ENCODE results near the gene TRIM62. TPM values are rescaled to one million over a fixed set of nuclear protein-coding genes. Genes with fewer than 3 reads are reported as not detected.

The TRIM62 gene
- polyA plus RNA-seq (2012; ENCODE audit: insufficient read length, low read depth): 6.6 TPM

DNA sequence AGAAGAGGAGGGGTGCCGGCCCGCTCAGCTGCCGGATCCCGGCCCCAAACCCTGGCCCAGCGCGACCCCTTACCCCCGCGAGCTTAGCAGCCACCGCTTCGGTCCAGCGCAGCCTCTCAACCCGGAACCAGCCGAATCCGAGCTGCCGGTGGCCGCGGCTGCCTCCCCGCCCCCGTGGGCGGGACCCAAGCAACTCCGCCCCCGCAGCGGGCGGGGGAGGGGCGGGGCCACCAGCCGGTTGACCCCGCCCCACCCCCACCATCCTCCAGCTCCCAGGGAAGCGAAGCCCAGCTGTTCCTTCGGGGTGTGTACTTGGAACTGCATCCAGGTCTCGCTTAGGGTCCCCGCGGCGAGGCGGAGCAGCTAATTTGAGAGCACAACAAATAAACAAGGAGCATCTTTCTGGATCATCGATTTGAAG, at the start of gene TRIM62:
TRIM62 (minus strand) TSS at position 123 of the 421 bp plus-strand sequence. CDS start 611 bp downstream, outside the sequence.
- TF ChIP-seq, protein P1, sequence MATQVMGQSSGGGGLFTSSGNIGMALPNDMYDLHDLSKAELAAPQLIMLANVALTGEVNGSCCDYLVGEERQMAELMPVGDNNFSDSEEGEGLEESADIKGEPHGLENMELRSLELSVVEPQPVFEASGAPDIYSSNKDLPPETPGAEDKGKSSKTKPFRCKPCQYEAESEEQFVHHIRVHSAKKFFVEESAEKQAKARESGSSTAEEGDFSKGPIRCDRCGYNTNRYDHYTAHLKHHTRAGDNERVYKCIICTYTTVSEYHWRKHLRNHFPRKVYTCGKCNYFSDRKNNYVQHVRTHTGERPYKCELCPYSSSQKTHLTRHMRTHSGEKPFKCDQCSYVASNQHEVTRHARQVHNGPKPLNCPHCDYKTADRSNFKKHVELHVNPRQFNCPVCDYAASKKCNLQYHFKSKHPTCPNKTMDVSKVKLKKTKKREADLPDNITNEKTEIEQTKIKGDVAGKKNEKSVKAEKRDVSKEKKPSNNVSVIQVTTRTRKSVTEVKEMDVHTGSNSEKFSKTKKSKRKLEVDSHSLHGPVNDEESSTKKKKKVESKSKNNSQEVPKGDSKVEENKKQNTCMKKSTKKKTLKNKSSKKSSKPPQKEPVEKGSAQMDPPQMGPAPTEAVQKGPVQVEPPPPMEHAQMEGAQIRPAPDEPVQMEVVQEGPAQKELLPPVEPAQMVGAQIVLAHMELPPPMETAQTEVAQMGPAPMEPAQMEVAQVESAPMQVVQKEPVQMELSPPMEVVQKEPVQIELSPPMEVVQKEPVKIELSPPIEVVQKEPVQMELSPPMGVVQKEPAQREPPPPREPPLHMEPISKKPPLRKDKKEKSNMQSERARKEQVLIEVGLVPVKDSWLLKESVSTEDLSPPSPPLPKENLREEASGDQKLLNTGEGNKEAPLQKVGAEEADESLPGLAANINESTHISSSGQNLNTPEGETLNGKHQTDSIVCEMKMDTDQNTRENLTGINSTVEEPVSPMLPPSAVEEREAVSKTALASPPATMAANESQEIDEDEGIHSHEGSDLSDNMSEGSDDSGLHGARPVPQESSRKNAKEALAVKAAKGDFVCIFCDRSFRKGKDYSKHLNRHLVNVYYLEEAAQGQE (IDR thresholded peaks at IDR 0.05; ENCODE audit: insufficient read depth in 1 of 2, low read depth in 2 of 2, low read length in 2 of 2): no peak
- TF ChIP-seq FOXP2 (optimal IDR thresholded peaks at IDR 0.05; ENCODE audit: borderline replicate concordance, extremely low read depth, extremely low read length, insufficient read depth) (peak; percentile 28), SIN3A (IDR thresholded peaks at IDR 0.05; ENCODE audit: borderline replicate concordance, insufficient read depth, low read length) (no peak), TAF1 (IDR thresholded peaks at IDR 0.05; ENCODE audit: borderline replicate concordance, insufficient read depth, low read length) (no peak), POLR2AphosphoS5 (IDR thresholded peaks at IDR 0.05; ENCODE audit: low read depth, low read length) (peak; percentile 42; the same call in 1 of the 2 replicates)

DNA sequence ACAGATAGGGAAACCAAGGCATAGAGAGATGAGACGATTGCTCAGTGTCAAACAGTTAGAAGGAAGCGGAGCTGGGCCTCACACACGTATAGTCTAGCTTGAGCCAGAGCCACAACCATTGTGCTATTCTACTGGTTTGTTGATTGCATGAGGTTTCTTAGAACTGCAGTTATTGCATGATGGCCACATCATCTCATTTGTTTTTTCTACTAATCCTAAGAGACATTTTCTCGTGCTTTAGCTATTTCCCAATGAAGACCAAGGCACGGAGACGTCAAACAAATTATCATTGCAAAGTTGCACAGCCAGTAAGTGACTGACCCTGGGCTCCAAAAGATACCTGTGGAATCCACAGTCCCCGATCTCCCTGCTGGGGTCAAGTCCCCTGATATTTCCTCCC, 49.3 kb upstream of the TRIM62 start:
- TF ChIP-seq FOXP2 (optimal IDR thresholded peaks at IDR 0.05; ENCODE audit: borderline replicate concordance, extremely low read depth, extremely low read length, insufficient read depth) (no peak), TAF1 (IDR thresholded peaks at IDR 0.05; ENCODE audit: borderline replicate concordance, insufficient read depth, low read length) (no peak), POLR2AphosphoS5 (IDR thresholded peaks at IDR 0.05; ENCODE audit: low read depth, low read length) (no peak), SIN3A (IDR thresholded peaks at IDR 0.05; ENCODE audit: borderline replicate concordance, insufficient read depth, low read length) (no peak)
- TF ChIP-seq, protein P1 (IDR thresholded peaks at IDR 0.05; ENCODE audit: insufficient read depth in 1 of 2, low read depth in 2 of 2, low read length in 2 of 2): no peak

DNA sequence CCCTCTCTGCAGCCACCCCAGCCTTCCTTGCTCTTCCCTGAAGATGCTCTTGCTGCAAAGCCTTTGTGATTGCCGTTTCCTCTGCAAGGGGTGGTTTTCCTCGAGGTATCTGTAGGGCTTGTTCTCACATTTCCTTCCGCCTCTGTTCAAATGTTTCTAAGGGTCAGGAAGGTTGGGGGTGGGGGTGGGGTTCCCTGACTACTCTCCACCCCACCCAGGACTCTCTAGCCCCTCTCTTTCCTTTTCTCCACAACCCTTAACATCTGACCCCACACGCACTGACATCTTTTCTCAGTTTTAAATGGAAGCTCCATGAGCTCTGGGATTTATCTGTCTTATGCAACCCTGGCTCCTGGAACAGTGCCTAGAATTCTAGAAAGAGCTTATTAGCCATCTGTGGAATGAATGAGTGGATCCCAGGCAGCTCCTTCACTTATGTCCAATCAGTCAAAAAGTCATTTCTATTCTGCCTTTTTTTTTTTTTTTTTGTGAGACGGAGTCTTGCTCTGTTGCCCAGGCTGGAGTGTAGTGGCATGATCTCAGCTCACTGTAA, 47.2 kb upstream of the TRIM62 start:
- no peak for TF ChIP-seq POLR2AphosphoS5 (IDR thresholded peaks at IDR 0.05; ENCODE audit: low read depth, low read length)
- TF ChIP-seq SIN3A (IDR thresholded peaks at IDR 0.05; ENCODE audit: borderline replicate concordance, insufficient read depth, low read length): no peak
- TF ChIP-seq, protein P1 (IDR thresholded peaks at IDR 0.05; ENCODE audit: insufficient read depth in 1 of 2, low read depth in 2 of 2, low read length in 2 of 2): no peak
- no peak for TF ChIP-seq TAF1 (IDR thresholded peaks at IDR 0.05; ENCODE audit: borderline replicate concordance, insufficient read depth, low read length)
- no peak for TF ChIP-seq FOXP2 (optimal IDR thresholded peaks at IDR 0.05; ENCODE audit: borderline replicate concordance, extremely low read depth, extremely low read length, insufficient read depth)

DNA sequence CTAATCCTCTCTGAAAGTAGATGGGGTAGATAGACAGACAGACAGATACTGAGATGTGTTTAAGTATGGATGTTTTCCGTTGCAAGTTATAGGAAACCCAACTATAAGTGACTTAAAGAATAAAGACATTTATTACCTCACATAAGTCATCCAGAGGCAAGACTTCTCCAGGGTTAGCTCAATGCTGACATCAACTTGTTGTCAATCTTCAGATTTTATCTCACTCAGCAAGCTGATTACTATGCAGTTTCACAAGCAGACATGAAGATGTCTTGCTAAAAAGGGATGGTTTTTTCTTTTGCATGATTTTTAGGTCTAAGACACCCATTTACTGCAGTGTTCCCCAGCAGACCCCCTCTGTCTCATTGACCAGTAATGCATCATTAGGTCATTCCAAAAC, 43.7 kb upstream of the TRIM62 start:
- TF ChIP-seq SIN3A (IDR thresholded peaks at IDR 0.05; ENCODE audit: borderline replicate concordance, insufficient read depth, low read length) (no peak), TAF1 (IDR thresholded peaks at IDR 0.05; ENCODE audit: borderline replicate concordance, insufficient read depth, low read length) (no peak), FOXP2 (optimal IDR thresholded peaks at IDR 0.05; ENCODE audit: borderline replicate concordance, extremely low read depth, extremely low read length, insufficient read depth) (no peak), POLR2AphosphoS5 (IDR thresholded peaks at IDR 0.05; ENCODE audit: low read depth, low read length) (no peak)
- TF ChIP-seq, protein P1 (IDR thresholded peaks at IDR 0.05; ENCODE audit: insufficient read depth in 1 of 2, low read depth in 2 of 2, low read length in 2 of 2): no peak
